NOMO-1 treated with dmso at 0.1 percent for 144 hours (cell line): Measurements from ENCODE around the gene FBLN2.
"Not testable (repeated sequence)": the region's sequence is repeated elsewhere in the genome, so short reads cannot be mapped to it uniquely, and the experiment has no call there.

Source experiments
- DNase-seq: peaks from one replicate; lab custom pipeline; 2025; ENCODE audit not compliant: unreplicated experiment; lab: John Stamatoyannopoulos, UW

Gene FBLN2

DNA sequence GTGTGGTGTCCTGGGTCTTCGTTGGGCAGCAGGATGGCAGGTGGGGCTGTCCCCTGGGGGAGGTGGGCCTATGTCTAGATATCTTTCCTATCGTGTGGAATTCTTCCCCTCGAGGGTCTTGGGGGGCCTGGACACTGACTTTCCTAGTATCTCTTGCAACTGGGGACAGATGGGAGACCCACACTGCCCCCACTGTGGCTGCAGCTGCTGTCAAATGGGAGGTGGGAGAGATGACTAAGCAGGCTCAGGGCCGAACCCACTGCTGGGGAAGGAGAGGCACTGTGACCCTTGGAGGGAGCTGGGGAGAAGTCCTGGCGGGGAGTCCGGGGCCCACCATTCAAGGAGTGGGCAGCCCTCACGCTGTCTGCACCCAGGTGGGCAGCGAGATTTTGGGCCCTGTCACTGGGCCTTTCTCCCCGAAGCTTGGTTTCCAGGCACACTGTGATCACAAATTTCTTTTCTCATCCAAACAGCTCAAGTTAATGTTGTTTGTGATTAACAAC lies 2.9 kb upstream of the FBLN2 start:
- DNase-seq, result no peak

DNA sequence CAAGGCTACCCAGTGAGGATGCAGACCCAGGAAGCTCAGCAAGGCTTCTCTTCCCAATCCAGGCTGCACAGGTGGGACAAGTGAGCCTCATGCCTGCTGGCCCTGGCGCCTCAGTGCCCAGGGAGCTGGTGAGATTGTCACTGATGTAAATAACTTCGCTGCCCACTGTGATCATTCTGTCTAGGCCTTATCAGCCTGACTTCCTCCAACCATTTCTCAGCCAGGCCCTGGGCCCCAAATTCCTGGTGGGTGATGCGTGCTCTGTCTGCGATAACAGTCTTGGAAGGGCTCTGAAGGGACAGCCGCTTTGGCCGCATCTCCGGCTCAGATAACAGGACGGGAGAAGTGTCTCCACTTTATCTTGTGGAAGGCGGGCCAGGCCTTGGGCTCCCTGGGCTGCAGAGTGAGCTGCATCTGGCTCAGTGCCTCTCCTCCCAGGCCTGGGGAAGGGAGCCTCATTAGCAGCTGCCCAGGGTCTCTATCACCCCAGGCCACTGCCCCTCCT lies 2.2 kb upstream of the FBLN2 start:
- DNase-seq, result no peak

DNA sequence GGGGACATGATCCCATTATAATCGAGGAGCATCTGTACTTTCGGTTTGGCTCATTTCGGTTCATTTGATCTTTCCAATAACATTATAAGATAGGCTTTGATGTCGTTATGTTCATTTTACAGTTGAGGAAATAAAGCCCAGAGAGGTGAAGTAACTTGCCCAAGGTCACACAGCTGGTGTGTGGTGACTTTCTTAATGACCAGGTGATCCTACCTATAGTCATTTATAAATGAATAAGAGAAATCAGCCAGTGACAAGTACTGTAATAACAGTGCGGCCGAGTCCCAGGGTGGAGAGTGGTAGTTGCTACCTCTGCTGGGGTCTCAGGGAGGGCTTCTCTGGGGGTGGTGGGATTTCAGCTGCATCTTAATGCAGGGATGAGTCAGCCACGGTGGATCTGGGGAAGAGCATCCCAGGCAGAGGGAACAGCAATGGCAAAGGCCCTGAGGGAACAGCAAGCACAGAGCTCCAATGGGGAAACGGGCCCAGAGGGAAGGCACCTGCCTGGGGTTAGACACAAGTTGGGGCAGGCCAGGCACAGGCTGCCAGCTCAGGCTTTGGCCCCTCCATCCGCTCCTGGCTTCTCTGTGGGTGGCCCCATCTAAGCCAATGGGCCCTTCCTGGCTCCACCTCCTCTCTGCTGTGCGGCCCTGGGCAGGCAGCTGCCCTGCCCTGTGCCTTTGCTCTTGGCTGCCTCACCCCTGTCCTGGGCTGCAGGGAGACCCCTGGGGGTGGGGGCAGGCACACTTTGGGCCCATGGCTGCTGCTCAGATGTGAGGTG lies 1.1 kb upstream of the FBLN2 start:
- DNase-seq, result no peak

DNA sequence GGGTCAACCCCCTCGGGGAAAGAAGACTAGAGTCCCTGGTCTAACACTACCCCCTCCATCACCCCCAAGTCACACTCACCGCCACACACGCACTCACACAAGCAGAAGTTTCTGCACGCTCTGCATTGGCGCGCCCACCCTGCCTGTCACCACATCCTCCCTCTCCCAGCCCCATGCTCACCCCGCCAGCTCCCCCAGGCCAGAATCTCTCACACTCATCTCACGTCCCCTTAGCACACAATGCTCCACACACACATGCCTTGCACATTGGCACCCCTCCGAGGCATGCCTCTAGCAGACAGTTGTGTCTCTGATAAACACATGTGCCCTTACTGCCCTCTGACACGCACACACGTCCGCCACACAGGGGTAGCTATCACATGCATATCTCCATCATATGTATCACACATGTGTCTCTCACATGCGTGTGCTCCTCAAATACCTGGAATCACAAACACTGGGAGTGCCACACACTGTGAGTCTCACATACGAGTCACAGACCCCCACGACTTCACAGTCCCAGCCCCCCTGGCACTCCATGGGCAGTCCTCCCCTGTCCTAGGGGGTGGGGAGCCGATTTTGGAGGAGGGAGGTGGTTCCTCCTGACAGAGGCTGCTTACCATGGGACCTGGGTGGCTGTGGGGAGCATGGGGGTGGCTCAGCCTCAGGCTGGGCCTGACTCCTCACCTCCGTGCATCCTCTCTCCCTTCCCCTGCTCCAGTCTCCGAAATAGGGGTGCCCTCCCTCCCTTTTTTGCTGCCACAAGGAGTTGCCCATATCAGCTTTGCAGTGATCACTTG lies 898 bp downstream of the FBLN2 start:
- DNase-seq, result no peak

DNA sequence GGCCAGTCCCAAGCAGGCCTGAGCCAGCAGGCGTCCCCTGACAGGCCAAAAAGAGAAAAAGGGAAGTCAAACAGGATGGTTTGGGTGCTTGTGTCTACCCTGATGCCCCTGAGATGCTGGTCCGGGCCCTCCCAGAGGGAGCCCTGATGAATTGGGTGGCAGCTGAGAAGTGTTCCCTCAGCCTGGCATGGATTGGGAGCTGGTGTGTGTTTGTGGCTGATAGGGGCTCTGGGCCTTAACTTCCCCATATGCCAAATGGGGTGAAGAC lies 1.4 kb downstream of the FBLN2 start:
- no peak for DNase-seq

DNA sequence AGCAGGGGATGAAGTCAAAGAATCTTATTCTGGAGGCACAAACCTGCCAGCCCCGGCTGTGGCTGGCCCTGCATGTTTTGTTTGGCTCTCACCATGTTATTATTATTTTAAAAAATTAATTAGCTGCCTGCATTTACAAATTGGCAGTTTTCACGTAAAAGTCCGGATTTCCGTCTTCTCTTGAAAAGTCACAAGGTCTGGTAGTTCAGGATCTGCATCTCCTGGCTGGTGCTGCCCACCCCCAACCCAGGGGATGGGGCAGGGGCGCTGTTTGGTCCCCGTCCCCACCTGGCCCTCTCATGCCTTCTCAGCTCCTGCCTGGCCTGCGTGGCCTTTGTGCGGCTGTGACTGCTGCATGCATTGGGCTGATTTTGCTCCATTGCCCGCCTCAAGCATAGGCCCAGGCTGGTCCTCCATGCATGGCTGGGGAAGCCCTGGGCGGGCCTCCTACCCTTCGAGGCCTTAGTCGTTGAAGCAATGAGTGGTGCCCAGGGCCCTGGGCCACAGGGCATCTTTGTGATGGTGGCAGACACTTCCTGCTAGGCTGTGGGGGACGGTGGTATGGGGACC lies 2.0 kb downstream of the FBLN2 start:
- DNase-seq, result no peak

DNA sequence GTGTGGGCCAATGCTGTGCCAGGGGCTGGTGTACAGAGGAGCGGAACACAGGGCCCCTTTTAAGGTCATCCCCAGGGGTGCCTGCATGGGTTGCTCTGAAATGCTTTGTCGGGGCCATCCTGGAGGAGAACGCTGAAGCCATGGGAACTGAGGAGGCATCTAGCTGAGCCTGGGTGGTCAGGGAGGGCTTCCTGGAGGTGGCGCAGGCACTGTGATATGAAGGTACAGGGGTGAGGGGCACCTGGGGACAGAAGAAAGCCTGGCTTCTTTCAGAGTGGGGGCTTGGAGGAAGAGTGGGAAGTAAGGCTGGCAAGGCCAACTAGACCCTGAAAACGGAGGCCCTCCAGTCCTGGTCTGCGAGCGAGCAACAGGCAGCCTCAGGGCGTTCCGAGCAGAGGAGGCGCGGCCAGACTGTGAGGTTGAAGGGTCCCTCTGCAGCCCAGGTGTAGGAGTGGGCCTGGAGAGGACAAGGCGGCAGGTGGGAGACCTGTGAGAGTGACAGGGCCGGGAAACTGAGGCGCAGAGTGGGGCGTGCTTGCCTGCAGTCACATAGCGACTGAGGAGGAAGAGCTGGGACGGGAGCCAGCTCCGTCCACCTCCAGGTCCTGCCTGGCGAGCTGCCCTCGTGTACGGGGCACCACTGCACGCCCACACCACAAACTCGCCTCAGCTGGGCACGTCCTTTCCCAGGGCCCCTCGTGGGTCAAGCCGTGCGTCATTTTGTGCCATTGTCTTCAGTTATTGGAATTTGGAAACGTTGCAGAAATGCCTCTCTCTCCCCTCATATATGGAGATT lies 4.1 kb downstream of the FBLN2 start:
- DNase-seq, result no peak

DNA sequence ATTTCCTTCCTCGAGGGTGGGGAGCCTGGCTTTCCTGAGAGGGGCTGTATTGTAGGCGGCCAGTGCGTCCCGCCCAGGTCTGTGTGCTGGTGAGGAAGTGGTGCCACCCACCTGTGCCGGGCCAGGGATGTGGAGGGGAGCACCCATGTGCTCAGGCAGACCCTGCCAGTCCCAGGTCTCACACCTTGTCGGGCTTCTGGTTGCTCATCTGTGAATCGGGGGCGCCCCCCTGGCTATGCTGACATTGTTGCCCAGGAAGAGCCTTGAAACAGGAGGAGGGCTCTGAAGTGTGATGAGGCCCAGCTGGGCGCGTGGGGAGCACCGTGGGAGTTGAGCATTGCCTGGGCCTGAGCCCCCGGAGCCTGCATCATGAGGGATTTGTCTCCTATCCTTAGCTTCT lies 4.8 kb downstream of the FBLN2 start:
- DNase-seq, result no peak

DNA sequence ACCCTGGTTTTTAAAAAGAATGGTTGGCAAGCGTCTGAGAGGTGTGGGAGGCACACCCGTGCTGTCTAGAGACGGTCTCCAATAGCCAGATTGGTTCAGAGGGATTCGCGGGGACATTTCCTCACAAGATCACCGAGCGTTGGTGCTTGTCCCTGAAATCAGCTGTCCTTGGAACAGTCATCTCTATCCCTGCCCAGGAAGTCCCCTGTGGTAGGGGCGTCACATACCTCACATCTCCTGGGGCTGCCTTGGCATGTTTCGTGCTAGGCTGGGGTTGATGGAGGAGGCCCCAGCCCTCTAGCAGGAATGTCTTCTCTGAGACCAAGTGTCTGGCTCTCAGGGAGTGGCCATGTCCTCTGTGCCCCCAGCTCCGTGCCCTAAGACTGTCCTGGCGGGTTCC lies 6.8 kb downstream of the FBLN2 start:
- no peak for DNase-seq

DNA sequence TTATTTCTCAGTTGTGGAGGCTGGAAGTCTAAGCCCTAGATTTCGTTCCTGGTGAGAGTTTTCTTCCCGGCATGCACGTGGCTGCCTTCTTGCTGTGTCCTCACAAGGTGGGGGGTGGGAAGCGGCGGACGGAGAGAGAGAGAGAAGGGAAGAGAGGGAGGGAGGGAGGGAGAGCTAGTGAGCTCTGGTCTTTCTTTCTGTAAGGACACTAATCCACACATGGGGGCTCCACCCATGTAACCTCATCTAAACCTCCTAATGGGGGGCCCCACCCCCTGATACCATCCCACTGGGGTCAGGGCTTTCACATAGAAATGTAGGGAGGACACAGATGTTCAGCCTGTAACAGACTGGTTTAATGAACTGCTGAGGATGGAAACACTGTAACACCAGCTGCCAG lies 7.3 kb downstream of the FBLN2 start:
- no peak for DNase-seq

DNA sequence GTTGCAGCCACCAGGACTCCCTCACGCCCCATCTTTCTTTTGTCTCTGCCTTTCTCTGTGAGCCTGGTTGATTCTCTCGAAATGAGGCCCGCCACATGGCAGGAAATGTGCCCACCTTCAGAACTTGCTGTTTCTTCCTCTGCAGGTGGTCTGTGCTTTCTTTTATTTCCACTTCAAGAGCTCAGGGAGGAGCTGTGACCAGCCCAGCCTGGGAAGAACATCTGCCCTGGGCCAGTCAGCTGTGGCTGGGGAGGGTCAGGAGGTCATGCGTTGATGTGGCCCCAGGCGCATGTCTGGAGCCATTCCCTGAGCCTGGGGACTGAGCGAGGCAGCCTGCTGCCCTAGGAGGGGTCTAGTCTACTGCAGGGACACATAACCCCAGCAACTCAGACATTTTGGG lies 8.0 kb downstream of the FBLN2 start:
- DNase-seq, result no peak

DNA sequence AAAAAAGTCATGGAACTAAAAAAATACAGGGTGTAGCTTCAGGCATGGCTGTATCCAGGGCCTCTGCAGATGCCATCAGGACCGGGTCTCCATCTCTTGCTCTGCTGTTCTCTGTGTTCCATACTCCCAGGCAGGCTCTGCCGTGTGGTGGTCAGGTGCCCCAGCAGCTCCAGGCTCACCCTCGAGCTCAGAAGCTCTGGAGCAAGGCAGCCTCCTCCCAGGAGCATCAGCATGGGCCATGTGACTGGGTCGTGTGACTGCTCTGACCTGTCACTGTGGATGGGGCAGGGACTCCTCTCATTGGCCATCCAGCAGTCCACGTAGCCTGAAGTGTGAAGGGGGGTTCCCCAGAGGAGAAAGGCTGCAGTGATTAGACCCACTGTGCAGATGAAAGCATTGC lies 8.5 kb downstream of the FBLN2 start:
- DNase-seq, result no peak

DNA sequence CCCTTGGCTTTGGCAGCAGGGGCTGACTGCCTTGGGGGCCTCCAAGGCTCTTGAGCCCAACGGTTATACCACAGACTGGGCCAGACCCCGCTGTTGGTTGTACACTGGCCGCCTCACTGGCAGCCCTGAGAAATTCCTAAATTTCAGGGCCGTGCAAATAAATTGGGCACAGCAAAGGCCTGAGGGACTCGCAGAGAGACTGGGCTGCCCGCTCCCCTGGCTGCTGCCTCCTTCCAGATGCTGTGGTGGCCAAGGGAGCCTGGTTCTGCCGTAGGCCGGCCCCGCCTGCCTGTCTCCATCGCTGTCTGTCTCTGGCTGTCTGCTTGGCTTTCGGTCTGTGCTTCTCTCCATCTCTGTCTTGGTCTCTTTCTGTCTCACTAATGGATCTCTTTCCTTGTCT lies 9.0 kb downstream of the FBLN2 start:
- DNase-seq, result no peak

DNA sequence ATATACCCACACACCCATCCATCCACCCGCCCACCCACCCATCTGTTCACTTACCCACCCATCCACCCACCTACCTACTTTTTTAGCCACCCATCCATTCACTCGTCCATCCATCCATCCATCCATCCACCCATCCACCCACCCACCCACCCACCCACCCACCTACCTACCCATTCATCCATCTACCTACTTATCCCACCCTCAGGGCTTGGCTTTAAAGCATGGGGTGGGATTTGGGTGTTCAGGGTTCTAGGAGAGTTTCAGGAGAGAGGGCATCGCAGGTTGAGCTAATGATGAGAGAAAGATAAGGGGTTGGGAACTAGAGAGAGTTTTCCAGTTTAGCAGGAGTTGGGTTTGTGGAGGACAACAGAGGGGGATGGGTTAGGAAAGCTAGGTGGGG lies 9.7 kb downstream of the FBLN2 start:
- no peak for DNase-seq

DNA sequence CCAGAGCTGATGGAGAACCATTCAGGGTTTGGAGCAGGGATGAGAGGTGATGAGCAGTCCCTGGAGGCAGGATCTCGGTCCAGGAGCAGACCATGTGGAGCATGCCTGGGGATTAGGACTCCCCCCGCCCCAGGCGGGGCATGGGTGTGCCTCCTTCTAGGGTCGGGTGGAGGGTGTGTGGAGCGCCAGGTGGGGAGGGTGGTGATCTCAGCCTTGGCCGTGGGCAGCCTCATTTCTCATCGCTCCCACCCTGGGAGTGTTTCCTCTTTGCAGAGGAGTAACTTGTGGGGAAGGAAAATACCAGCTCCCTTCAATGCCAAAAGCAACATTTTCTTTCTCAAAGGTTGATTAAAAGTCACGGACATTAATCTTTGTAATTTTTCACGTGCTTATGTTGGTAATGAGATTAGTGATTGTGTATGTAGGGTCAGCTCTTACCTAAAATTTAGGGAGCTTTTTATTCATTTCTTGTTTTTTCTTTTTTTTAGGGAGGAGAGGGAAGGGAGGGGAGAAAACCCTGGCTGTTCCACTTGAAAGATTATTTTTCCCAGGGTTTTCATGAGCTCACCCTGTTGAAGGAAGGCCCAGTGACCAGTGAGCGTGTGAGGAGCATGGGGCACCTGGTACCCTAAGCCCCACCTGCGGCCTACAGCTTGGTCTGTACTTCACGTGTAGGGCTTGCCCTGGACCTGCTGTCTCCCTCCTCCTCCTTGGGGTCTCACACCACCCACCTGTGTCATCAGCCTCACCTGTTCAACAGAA lies 11.0 kb downstream of the FBLN2 start:
- no peak for DNase-seq

DNA sequence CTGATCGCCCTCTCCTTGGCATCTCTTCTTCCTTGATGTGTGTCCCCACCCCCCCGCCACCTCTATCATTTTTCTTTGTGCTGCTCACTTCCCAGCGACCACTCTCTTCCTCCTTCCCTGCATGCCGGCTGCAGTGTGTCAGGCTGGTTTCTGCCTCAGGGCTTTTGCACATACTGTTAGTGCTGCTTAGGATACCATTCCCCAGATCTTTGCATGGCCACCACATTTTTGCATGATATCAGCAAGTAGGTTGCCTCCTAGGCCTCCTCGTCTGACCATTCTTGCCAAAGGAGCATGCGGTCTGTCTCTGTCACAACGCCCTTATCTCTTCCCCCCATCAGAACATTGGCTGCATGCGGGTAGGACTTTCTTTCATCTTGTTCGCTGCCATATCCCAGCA lies 12.5 kb downstream of the FBLN2 start:
- DNase-seq, result no peak

DNA sequence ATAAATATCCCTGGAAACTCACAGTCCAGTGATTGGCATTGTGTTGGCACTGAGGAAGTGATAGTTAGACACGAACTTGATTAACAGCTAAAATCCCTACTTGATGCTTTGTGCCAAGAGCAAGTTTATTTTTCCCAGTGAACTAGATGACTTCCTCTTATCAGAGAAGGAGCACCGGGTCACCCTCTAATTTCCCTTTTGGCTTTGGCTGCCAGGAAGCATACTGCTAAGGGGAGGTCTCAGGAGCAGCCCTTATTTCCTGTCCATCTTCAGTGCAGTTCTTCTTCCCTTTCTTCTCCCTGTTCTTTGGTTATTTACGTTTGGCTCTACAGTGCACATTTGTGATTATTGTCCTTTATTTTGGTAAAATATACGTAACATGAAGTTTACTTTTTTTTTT lies 13.0 kb downstream of the FBLN2 start:
- DNase-seq, result no peak

DNA sequence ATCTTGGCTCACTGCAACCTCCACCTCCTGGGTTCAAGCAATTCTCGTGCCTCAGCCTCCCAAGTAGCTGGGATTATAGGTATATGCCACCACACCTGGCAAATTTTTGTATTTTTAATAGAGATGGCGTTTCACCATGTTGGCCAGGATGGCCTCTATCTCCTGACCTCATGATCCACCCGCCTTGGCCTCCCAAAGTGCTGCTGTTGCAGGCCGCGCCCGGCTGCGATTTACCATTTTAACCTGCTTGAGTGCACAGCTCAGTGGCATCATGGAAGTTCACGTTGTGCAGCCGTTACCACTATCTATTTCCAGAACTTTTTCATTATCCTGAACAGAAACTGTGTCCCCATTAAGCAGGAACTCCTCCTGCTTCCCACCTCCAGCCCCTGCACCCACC lies 13.5 kb downstream of the FBLN2 start:
- DNase-seq, result not testable (repeated sequence)

DNA sequence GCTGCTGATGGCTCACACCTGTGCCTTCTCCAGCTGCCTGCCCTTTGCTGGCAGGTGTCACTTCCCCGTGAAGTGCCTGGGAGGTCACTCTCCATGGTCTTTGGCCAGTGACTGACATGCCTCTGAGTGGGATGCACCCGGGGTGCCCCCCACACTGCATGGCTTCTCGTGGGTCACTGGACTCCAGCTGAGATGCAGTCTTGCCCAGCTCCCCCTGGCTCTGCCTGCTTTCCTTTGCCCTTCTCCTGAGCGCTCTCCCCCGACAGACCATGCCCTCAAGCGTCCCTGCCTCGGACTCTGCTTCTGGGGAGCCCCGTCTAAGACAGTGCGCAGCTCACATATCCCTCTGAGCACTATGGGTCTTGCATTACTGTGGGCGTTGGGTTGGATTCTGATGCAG lies 14.4 kb downstream of the FBLN2 start:
- DNase-seq, result no peak

DNA sequence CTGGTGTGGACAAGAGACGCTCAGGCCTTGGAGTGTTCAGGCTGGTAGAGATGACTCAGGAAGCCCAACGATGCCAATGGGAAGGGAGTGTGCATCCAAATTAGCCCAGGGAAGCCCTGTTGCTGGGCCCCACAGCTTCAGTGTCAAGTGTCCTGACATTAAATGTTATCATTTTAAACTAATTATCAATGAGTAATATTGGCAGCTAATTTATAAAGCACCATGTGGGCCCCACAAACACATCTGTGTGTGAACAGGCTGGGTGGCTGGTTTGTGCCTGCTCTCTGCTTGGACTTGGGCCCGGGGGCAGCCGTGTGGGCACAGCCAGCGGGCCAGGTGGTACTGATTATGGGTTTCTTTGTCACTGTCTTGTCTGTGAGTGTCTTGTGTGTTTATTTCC lies 15.0 kb downstream of the FBLN2 start:
- DNase-seq, result no peak
